Keratinocyte (primary cell): Measurements from ENCODE around the gene CACNA1C.

Experiments used
- EZH2 ChIP-seq: IDR thresholded peaks from one replicate; pipeline ENCODE4 v1.6.1; 2012; ENCODE audit warnings: inconsistent platforms, mild to moderate bottlenecking, low read length, moderate library complexity
- TF ChIP-seq, protein P1 (sequence below), 3 experiments: IDR thresholded peaks in 1 of 3; conservative IDR thresholded peaks in 1 of 3; optimal IDR thresholded peaks in 1 of 3; 2 replicates in 2 of 3; 3 replicates in 1 of 3; pipeline versions ENCODE3 to v1.5.1; 2011; ENCODE audit warnings: low read length in 3 of 3, mild to moderate bottlenecking in 3 of 3, moderate library complexity in 2 of 3, control low read depth in 1 of 3, inconsistent platforms in 1 of 3; ENCODE audit not compliant: insufficient read depth in 2 of 3; ENCODE audit errors: extremely low read depth in 1 of 3

DNA sequence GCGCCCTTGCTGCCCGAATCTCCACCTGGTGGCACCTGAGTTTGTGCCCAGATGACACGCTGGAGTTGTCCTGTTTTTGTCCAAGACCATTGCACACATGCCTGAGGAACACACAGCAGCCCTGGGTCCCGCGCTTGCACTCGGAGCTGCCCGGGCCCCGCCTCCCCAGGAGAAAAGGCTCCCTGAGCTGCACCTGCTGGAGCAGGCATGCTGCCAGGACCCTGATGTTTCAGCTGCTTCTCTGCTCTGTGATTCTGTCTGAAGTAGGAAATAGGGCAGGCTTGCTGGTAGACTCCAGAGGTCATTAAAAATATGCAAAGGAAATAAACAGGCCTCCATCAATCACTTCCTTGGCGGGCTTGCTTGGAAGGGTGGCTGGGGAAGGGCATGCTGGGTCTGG, 271.6 kb downstream of the CACNA1C start:
- TF ChIP-seq, protein P1, sequence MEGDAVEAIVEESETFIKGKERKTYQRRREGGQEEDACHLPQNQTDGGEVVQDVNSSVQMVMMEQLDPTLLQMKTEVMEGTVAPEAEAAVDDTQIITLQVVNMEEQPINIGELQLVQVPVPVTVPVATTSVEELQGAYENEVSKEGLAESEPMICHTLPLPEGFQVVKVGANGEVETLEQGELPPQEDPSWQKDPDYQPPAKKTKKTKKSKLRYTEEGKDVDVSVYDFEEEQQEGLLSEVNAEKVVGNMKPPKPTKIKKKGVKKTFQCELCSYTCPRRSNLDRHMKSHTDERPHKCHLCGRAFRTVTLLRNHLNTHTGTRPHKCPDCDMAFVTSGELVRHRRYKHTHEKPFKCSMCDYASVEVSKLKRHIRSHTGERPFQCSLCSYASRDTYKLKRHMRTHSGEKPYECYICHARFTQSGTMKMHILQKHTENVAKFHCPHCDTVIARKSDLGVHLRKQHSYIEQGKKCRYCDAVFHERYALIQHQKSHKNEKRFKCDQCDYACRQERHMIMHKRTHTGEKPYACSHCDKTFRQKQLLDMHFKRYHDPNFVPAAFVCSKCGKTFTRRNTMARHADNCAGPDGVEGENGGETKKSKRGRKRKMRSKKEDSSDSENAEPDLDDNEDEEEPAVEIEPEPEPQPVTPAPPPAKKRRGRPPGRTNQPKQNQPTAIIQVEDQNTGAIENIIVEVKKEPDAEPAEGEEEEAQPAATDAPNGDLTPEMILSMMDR (optimal IDR thresholded peaks at IDR 0.05 in 1 of 3, IDR thresholded peaks at IDR 0.05 in 1 of 3, conservative IDR thresholded peaks at IDR 0.05 in 1 of 3; ENCODE audit: extremely low read depth in 1 of 3, insufficient read depth in 2 of 3, low read length in 3 of 3): no peak
- TF ChIP-seq EZH2: no peak
